Suppressor macrophage treated with lipopolysaccharide for 1 hour (primary cell): ENCODE measurements around the gene CCDC28B.
A peak's percentile ranks its signal among the peaks of the same experiment; 100 is the strongest.

Experiments used
- DNase-seq, 3 donors: peaks; one replicate each; pipeline ENCODE4 v3.0.0-alpha.2; 2020 to 2022

Gene CCDC28B

DNA sequence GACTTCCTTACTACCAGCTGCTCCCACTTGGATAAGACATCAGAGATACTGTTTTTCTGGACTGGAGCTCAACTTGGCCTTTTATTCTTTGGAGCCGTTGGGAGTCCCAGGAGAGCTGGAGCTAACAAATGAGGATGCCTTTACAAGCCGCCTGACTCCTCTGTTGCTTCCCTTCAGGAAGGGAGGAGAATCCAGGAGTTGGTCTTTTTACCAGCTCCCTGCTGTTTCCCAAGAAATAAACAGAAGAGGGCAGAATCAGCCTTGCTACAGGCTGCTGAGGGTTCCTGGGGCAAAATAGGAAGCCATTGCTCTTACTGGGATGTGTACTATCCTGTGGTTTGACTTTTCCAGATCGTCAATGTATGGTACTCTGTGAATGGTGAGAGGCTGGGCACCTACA is 23.3 kb downstream of the CCDC28B start:
- no peak for DNase-seq

DNA sequence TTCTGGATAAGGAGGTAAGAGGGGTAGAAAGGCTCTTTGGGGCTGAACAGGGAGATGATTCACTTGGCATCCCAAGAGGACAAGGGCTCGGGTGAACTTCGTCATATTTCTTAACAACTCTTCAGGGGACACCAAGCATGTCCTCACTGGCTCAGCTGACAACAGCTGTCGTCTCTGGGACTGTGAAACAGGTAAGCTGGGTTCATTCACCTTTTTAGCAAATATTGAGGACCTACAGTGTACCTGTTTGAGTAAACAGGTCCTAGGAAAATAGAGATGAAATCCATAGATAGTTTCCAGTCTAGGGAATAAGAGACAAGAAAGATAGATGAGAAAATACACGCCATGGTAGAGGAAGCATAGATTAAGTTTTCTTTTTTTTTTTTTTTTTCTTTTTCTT is 23.9 kb downstream of the CCDC28B start:
- DNase-seq: no peak

DNA sequence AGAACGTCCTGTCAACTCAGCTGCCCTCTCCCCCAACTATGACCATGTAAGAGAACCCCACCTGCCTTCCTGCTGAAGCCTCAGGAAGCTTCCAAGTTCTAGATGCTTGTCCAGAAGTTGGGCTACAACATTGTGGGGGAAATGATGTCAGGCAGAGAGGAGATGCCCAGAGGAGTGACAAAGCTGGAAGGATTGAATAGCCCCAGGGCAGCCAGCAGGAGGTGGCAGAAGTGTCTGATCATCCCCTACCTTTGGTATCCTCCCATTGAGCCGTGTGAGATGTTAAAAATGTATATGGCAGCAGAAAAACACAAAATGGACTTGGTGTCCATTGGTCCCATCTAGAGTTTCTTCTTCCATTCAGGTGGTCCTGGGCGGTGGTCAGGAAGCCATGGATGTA is 28.4 kb downstream of the CCDC28B start:
- no peak for DNase-seq

DNA sequence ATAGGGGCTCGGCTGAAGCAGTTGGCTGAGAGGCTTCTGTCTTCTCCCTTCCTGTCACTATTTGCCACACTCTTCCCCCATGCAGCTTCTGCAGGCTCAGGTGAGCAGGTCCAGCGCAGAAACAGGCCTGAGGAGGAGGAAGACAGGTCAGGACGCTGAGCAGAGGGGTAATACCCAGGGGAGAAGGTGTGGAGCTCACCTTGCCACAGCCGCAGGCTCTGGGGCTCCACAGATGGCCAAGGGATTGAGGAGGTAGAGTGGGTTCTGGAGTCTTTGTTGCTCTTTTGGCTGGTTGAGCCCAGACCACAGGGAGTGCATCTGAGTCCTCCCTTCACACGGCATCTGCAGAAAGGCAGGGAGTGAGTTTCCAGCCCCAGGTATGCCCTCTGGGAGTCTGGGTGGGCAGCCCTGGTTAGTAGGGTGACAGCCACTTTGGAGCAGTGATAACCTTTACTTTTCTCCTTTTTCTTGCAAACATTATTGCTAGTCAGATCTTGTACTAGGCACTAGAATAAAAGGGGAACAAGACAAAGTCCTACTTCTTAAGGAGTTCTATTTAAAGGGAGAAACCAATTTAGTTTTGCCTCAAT is 31.5 kb downstream of the CCDC28B start:
- DNase-seq: peak in 1 of 3 donors; percentile 15

DNA sequence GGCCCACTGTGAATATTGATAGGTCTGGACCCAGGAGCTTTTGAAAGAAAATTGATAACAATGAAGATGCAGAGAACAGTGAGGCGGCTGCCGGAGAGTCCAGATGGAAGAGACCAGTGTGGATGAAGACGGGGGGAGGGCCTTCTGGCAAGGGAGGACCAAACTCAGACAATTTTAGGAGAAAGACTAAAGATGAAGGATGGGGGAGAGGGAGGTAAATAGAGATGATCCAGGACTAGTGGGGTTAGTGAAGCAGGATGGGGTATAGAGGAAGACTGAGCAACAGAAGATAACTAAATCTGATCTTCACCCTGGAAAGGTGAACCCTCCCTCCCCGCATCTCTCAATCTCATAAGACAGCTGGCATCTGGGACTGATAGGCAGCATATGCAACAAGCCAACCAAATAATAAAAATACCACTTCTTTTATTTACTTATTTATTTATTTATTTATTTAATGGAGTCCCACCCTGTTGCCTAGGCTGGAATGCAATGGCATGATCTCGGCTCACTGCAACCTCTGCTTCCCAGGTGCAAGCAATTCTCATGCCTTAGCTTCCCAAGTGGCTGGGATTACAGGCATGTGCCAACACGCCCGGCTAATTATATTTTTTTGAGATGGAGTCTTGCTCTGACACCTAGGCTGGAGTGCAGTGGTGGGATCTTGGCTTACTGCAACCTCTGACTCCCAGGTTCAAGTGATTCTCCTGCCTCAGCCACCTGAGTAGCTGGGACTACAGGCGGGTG is 32.3 kb downstream of the CCDC28B start:
- DNase-seq: no peak

DNA sequence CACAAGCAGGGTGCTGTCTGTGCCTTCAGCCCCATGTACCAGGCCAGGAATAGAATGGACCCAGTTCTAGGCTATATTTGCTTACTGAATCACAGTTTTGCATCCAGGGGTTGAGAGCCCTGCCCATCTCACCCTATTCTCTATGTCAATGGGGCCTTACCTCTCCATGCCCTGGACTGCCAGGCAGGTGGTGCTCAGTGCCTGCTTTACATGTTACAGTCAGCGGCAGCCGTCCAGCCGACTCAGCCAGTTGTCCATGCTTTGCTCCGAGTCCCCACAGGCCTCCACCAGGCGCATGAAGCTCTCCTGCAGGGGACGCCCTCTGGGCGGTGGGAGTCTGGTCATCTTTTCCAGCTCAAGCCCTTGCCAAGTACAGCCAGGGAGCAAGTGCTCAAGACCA is 34.4 kb downstream of the CCDC28B start:
- DNase-seq: no peak

DNA sequence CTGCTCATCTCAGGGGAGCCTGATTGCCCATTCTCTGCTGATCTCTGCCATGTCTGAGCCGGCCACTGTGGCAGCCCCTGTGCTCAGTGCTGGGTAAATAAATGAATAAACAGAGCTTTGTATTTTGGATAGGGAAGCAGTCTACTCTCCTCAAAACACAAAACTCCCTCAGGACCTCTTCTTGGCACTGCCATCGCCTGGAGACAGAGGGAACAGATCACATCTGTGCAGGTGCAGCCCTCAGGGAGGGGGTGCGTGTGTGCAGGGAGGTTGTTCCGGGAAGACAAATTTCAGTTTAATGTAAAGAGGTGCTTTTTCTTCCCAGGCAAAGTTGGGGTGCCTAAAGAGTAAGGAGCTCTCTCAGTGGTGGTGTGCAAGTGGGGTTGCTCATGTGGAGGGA is 38.9 kb downstream of the CCDC28B start:
- DNase-seq: no peak

DNA sequence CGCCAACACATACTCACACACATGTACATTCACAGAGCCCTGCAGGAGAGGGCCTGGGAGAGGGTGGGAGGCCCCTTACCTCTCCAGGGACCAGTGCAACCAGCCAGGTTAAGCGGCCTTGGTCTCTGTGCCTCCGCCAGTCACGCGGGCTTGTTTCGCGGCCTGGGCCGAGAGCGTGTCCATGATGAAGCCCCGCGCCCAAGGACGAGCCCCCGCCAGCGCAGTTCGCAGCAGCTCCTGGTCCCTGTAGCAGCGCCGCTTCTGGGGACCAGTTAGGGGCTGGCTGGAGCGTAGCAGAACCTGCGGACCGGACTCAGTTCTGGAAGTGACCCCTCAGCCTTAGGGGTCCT is 39.4 kb downstream of the CCDC28B start:
- no peak for DNase-seq

DNA sequence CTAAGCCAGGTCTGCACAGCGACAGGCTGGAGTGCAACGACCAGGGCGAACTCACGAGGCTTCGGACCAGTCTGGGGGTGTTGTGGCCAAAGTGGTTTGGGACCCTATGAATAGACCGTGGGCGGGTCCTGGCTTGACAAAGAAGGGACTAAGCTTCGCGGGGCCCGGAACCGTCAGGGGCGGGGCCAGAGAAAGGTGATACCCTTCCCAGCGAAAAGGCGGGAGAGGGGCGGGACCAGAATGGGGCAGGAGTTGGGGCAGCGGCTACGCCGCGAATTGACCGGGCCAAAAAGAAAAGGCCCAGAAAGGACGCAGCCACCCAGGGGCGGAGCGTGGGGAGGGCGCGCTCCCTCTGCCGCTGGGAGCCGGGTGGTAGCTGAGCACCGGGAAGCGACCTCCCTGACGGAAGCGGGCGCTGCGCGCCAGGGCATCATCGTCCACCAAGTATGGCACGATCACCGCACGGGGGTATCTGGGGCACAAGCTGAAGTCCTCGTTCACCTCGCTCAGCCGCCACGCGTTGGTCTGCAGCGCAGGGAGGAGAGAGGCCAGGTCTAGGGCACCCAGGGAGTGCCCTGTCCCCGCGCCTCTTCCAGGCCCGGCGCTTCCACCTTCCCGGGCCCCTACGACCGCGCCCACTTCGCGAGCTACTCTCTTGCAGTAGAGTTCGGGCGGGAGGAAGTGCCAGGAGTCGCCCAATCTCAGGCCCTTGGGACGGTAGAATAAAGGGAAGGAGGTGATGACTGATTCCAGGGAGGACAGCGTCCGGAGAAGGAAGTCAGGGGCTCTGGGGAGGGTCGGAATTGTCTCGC is 40.0 kb downstream of the CCDC28B start:
- DNase-seq: peak; percentile 62 to 78 (median 69)

DNA sequence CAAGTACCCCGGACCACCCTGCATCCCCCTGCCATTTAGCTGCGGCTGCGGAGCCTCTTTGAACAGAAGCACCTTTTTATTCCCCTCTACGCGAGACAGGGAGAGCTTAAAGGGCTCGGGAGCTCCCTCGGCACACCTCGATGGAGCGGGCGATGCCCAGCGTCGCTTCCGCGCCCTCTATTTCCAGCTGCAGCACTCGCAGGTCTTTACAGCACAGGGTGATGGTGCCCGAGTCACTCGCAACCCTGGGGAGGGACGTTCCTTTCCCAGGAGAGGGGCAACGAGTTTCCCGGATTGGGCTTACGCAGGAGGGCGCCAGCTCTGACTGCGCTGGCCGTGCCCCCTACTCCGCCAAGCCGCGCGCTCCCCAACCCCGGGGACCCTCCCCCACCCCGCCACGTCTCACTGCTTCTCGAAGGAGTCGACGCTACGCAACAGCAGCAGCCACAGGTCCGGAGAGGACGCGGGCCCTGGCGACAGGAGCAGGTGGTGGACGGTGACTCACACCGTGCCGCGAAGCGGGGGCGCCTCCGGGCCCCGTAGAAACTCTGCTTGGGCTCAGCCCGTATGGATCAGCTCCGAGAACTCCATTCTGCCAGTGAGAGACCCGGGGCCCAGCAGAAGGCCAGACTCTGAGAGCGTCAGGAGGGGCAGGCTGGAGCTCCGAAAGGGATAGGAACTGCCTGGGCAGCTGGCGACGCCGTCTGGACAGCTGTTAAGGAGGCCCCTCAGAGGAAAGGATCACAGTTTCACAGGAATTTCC is 40.8 kb downstream of the CCDC28B start:
- DNase-seq: peak; percentile 28 to 48 (median 36)

DNA sequence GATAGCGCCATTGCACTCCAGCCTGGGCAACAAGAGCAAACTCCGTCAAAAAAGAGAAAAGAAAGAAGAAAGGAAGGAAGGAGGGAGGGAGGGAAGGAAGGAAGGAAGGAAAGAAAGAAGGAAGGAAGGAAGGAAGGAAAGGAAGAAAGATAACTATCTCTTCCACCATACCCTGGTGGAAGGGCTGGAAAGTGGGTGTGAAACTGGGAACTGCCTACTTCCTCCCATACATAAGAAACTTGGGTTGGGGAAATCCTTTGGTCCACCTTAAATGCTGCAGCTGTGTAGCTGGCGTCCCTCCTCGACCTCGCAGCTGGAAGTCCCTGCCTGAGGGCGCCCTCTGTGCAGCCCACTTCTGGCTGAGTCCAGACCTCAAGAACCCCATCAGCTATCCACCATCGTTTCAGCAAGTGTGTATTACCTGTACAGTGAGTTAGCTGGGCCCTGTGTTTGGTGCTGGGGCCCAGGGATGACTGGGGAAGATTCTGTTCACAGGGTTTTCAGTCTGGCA is 42.0 kb downstream of the CCDC28B start:
- peak; percentile 69 to 71 (median 70) for DNase-seq

DNA sequence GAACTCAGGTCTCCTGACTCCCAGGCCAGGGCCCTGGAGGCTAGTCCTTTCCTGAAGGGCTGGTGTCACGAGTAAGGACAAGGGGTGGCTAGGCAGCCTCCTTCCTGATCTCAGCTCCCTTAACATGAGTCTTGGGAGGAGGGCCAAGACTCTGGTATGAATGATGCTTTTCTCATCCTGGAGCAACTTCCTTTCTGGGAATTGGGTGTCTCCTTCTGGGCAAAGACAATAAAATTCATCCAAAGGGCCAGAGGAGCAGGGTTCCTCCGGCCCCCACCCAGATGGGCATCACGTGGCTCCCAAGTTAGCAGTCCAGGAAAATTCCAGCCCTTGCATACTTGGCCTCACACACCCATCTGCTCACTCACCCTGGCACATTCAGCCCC is 46.5 kb downstream of the CCDC28B start, which contains the start of gene FAM167B:
FAM167B (plus strand) TSS at position 335 of the 386 bp plus-strand sequence. CDS start 200 bp downstream, outside the sequence.
- no peak for DNase-seq

DNA sequence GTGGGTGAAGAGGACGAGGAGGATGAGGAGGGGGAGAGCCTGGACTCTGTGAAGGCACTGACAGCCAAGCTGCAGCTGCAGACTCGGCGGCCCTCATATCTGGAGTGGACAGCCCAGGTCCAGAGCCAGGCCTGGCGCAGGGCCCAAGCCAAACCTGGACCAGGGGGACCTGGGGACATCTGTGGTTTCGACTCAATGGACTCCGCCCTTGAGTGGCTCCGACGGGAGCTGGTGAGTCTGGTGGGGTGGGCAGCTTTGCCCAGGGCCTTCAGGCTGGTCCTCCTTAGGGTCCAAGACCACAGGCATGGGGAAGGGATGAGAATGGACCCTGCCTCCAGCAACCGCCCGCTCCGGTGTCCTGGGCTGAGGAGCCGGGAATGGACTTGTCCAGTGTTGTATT is 47.1 kb downstream of the CCDC28B start:
- no peak for DNase-seq

DNA sequence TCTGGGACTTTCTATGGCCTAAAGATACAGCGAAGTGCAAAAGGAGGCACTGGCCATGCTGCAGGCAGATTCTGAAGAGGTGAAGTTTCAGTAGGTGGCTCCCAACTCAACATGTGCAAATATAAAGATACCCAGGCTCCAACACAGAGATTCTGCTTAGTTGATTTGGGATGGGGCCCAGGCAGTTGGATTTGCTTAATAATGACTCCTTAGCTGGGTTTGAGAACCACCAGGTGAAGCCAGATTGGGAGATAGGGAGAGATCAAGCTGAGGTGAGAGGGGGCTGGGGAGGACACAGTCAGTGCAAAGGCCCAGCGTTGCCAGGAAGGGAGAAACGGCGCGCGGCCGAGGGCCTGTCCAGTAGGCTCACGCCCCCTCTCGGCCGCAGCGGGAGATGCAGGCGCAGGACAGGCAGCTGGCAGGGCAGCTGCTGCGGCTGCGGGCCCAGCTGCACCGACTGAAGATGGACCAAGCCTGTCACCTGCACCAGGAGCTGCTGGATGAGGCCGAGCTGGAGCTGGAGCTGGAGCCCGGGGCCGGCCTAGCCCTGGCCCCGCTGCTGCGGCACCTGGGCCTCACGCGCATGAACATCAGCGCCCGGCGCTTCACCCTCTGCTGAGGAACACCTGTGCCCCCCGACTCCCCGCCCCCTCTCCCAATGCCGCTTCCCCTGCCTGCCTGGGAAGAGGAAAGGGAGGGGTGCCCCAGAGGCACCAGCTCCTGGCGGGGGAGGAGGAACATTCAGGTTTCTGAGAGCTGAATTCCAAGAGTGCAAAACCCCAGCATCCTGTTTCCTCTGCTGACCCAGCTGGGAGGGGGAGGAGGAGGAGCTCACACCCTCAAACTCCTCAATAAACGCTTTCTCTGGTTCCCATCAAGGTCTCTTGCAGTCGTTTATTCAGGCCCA is 47.8 kb downstream of the CCDC28B start:
- DNase-seq: peak; percentile 83 to 93 (median 86)

DNA sequence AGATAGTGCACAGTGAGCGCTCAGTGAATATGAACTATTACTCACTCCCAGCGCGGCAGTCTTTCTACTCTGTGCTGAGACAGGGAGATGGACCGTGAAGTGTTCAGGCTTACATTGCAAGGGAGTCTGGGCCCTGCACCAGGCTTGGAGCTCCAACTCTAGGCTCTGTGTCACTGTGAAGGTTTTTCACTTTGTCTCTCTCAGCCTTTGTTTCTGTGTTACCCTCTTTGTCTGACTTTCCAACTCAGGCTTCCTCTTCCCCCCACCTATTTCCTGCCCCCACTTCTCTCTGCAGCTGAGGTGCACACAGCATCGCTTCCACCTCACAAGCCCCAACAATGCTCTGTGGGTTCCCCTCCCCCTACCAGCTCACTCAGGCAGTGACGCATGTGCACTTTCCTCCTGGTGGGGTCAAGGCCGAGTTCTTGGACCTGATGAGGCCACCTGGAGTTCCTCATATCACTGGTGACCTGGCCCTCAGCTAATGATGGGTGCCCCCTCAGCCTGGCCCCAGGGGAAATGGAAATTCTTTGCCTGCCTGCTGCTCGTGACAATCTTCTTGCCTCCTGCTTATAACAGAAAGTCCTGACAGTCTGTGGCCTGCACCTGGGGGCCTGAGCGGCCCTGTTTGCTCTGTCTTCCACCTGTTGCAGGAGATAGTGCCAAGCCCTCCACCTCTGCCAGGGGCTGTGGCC is 49.6 kb downstream of the CCDC28B start:
- no peak for DNase-seq

DNA sequence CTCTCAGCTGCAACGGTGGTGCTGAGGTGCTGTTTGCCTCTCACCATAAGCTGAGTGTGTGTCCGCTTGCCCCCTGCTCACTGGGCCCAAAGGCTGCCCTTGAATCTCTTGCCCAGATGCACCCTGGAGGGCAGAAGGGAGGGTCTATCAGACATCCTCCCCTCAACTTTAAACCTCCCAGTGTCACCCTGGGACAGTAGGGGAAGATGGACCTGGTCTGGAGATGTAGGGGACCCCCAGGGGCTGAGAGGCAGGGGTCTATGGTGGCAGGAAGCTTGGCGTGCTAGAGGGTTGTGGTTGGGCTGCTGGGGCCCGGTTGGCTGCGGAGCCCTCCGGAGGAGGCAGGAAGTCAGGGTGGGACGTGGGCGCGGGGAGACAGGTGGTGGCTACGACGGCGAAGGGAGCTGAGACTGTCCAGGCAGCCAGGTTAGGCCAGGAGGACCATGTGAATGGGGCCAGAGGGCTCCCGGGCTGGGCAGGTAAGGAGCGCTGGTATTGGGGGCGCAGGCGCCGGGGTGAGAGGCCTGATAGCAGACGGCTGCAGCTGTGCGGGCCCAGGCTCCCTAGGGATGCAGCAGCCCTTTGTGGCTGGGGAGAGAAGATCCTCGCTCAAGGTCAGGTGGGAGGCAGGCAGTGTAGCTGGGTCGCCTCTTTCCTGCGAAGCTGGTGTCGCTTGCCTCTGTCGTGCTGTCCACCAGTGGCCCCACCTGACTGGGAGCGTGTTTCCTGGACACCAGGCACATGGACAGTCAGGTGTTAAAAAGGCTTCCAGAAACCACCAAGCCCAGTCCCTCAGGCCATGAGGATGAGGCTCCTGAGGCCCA is 50.7 kb downstream of the CCDC28B start, which contains the start of gene LCK:
LCK (plus strand) TSS at position 373 of the 824 bp plus-strand sequence. CDS start 23,065 bp downstream, outside the sequence.
- DNase-seq: no peak
